WERI-Rb-1 (cell line): ENCODE measurements around the gene FIS1.
"Not testable (repeated sequence)": the region's sequence is repeated elsewhere in the genome, so short reads cannot be mapped to it uniquely, and the experiment has no call there.

Experiments
- DNase-seq: peaks from one replicate; pipeline ENCODE4 v3.0.0-alpha.2; 2020
- H3K27ac ChIP-seq: fragments of 250-450 bp; sonication (Bioruptor Pico); 2 replicates; pipeline ENCODE4 v1.5.1; 2020; ENCODE audit warnings: mild to moderate bottlenecking, moderate library complexity
- H3K27me3 ChIP-seq: fragments of 250-450 bp; sonication (Bioruptor Pico); 2 replicates; pipeline ENCODE4 v1.5.1; 2021; ENCODE audit warnings: mild to moderate bottlenecking, low read depth, moderate library complexity; ENCODE audit not compliant: insufficient read depth, severe bottlenecking
- H3K36me3 ChIP-seq: fragments of 250-450 bp; sonication (Bioruptor Pico); 2 replicates; pipeline ENCODE4 v1.5.1; 2020; ENCODE audit warnings: mild to moderate bottlenecking, moderate library complexity
- H3K4me3 ChIP-seq: 2 replicates; pipeline ENCODE4 v1.5.1; 2011; ENCODE audit warnings: low read depth, mild to moderate bottlenecking, control low read depth, low read length
- H3K9me3 ChIP-seq: fragments of 250-450 bp; sonication (Bioruptor Pico); 2 replicates; pipeline ENCODE4 v1.5.1; 2021; ENCODE audit warnings: mild to moderate bottlenecking, moderate library complexity; ENCODE audit not compliant: severe bottlenecking
- CTCF ChIP-seq: IDR thresholded peaks from 2 replicates; pipeline ENCODE4 v1.5.1; 2011; ENCODE audit warnings: low read depth, mild to moderate bottlenecking, control low read depth, inconsistent platforms, low read length

The FIS1 gene

GRCh38 chr7:101288439-101288838 lies 43.6 kb upstream of the FIS1 start:
- Histone ChIP-seq H3K36me3 (no peaks in the 10 kb centered on the region), H3K27ac (no peak overlapping the region), H3K27me3 (peaks cover 27% of the 10 kb centered on the region), H3K4me3 (no peak overlapping the region), H3K9me3 (no peaks in the 10 kb centered on the region)
- TF ChIP-seq CTCF = no peak
- no peak for DNase-seq

- TF ChIP-seq CTCF = no peak
- Histone ChIP-seq H3K9me3 (no peaks in the 10 kb centered on the region), H3K4me3 (no peak overlapping the region), H3K36me3 (no peaks in the 10 kb centered on the region), H3K27ac (no peak overlapping the region), H3K27me3 (peaks cover 37% of the 10 kb centered on the region)
- no peak for DNase-seq
These were observed 42.2 kb upstream of the FIS1 start for GRCh38 chr7:101287032-101287431.

- H3K9me3 ChIP-seq = not testable (repeated sequence)
These were observed 41.0 kb upstream of the FIS1 start for GRCh38 chr7:101285880-101286279.

GRCh38 chr7:101285171-101285570 lies 40.3 kb upstream of the FIS1 start:
- Histone ChIP-seq H3K27ac (no peak overlapping the region), H3K36me3 (no peaks in the 10 kb centered on the region), H3K27me3 (peaks cover 43% of the 10 kb centered on the region), H3K4me3 (no peak overlapping the region), H3K9me3 (no peaks in the 10 kb centered on the region)
- TF ChIP-seq CTCF = no peak
- DNase-seq = no peak

More at GRCh38 chr7:101285880-101286279, 41.0 kb upstream of the FIS1 start:
- not testable (repeated sequence) for DNase-seq, H3K27ac ChIP-seq, H3K36me3 ChIP-seq, H3K4me3 ChIP-seq
- peaks cover 43% of the 10 kb centered on the region for H3K27me3 ChIP-seq

- not testable (repeated sequence) for H3K36me3 ChIP-seq, DNase-seq, H3K27ac ChIP-seq, H3K4me3 ChIP-seq, H3K9me3 ChIP-seq
- peaks cover 53% of the 10 kb centered on the region for H3K27me3 ChIP-seq
These were observed 36.0 kb upstream of the FIS1 start for GRCh38 chr7:101280912-101281311.

- H3K27ac ChIP-seq = no peak overlapping the region
- DNase-seq = no peak
- no peak for TF ChIP-seq CTCF
- no peaks in the 10 kb centered on the region for H3K36me3 ChIP-seq
- H3K9me3 ChIP-seq = no peaks in the 10 kb centered on the region
- peaks cover 47% of the 10 kb centered on the region for H3K27me3 ChIP-seq
- no peak overlapping the region for H3K4me3 ChIP-seq
These were observed 33.8 kb upstream of the FIS1 start for GRCh38 chr7:101278461-101279292.

- Histone ChIP-seq H3K27ac (no peak overlapping the region), H3K36me3 (no peaks in the 10 kb centered on the region), H3K4me3 (no peak overlapping the region), H3K27me3 (peaks cover 36% of the 10 kb centered on the region), H3K9me3 (no peaks in the 10 kb centered on the region)
- no peak for DNase-seq
- no peak for TF ChIP-seq CTCF
These were observed 32.3 kb upstream of the FIS1 start for GRCh38 chr7:101277155-101277554.
